ENCODE data around the gene RPL3. TPM values are rescaled to one million over a fixed set of nuclear protein-coding genes. Genes with fewer than 3 reads are reported as not detected.

Gene RPL3
- total RNA-seq, 4 donors from 2014 or later: 2,019 to 2,284 (median 2,183) TPM

DNA sequence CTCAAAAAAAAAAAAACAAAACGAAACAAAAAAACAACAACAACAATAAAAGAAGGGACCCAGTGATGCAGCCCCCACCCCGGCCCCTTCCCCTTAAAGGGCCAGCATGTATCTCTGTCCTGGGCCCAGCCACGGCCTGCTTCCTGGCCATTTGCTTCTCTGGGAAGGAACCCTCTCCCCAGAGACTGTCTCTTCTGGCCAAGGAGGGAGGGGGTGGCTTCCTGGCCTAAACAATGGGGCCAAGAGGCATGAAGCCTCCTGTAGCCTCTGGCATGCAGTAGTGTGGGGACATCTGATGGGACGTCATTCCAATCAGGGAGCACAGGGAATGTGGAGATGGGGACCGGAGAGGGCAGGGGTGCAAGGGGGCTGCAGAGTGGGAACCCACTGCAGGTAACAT, 49.1 kb downstream of the RPL3 start:
- Histone ChIP-seq H3K27me3 (no peaks in the 10 kb centered on the region), H3K27ac (replicated peaks in 1 of 4) (no peak overlapping the region), H3K4me3 (no peak overlapping the region), H3K36me3 (no peaks in the 10 kb centered on the region), H3K9me3 (no peaks in the 10 kb centered on the region), H3K4me1 (peaks cover 0 to 5% (median 2%) of the 10 kb centered on the region in 4 donors)
- WGBS: 60% methylated on average over 5 of the region's 5 CpGs
- no peak for DNase-seq (ENCODE audit: extremely low spot score)
- TF ChIP-seq POLR2AphosphoS5 (IDR thresholded peaks at IDR 0.05) (no peak), EP300 (IDR thresholded peaks at IDR 0.05) (no peak), POLR2A (IDR thresholded peaks at IDR 0.05; ENCODE audit: low read depth) (no peak)
- TF ChIP-seq, protein P1, sequence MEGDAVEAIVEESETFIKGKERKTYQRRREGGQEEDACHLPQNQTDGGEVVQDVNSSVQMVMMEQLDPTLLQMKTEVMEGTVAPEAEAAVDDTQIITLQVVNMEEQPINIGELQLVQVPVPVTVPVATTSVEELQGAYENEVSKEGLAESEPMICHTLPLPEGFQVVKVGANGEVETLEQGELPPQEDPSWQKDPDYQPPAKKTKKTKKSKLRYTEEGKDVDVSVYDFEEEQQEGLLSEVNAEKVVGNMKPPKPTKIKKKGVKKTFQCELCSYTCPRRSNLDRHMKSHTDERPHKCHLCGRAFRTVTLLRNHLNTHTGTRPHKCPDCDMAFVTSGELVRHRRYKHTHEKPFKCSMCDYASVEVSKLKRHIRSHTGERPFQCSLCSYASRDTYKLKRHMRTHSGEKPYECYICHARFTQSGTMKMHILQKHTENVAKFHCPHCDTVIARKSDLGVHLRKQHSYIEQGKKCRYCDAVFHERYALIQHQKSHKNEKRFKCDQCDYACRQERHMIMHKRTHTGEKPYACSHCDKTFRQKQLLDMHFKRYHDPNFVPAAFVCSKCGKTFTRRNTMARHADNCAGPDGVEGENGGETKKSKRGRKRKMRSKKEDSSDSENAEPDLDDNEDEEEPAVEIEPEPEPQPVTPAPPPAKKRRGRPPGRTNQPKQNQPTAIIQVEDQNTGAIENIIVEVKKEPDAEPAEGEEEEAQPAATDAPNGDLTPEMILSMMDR (IDR thresholded peaks at IDR 0.05): no peak
- intact Hi-C loops (cut with DNase I): no loop called here

GRCh38 chr22:39269095-39269790, 50.2 kb downstream of the RPL3 start:
- 72% methylated on average over 10 of the region's 11 CpGs for WGBS
- Histone ChIP-seq H3K27ac (replicated peaks in 1 of 4) (no peak overlapping the region), H3K9me3 (no peaks in the 10 kb centered on the region), H3K27me3 (no peaks in the 10 kb centered on the region), H3K36me3 (no peaks in the 10 kb centered on the region), H3K4me3 (no peak overlapping the region), H3K4me1 (peaks cover 0 to 5% (median 2%) of the 10 kb centered on the region in 4 donors)
- TF ChIP-seq POLR2A (IDR thresholded peaks at IDR 0.05; ENCODE audit: low read depth): no peak
- TF ChIP-seq, protein P1 (IDR thresholded peaks at IDR 0.05): no peak
- DNase-seq (ENCODE audit: extremely low spot score): no peak
- intact Hi-C loops (cut with DNase I): no loop called here

DNA sequence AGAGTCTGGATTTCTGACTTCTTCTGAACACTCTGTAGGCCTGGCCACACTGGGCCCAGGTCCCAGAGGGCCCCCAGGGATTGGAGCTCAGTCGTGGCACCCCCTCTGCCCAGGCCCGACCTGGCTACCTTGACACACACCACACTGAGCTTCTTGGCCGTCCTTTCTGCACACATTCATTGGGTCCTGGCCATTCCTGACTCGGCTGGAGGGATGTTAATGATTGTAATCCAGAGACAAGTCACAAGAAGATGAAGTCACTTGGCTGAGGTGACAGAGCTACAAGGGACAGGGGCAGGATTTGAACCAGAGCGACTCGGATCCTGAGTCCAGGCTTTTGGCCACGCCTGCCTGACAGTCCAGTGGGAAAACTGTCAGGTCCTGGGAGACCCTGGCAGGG, 50.8 kb downstream of the RPL3 start:
- intact Hi-C loops (cut with DNase I): no loop called here
- Histone ChIP-seq H3K4me3 (no peak overlapping the region), H3K9me3 (no peaks in the 10 kb centered on the region), H3K36me3 (no peaks in the 10 kb centered on the region), H3K4me1 (peaks cover 0 to 5% (median 2%) of the 10 kb centered on the region in 4 donors), H3K27ac (replicated peaks in 1 of 4) (no peak overlapping the region), H3K27me3 (no peaks in the 10 kb centered on the region)
- TF ChIP-seq, protein P1 (IDR thresholded peaks at IDR 0.05): no peak
- no peak for TF ChIP-seq EP300 (IDR thresholded peaks at IDR 0.05)
- TF ChIP-seq POLR2A (IDR thresholded peaks at IDR 0.05; ENCODE audit: low read depth): no peak
- TF ChIP-seq POLR2AphosphoS5 (IDR thresholded peaks at IDR 0.05): no peak
- 75% methylated on average over 7 of the region's 7 CpGs for WGBS
- DNase-seq (ENCODE audit: extremely low spot score): no peak

DNA sequence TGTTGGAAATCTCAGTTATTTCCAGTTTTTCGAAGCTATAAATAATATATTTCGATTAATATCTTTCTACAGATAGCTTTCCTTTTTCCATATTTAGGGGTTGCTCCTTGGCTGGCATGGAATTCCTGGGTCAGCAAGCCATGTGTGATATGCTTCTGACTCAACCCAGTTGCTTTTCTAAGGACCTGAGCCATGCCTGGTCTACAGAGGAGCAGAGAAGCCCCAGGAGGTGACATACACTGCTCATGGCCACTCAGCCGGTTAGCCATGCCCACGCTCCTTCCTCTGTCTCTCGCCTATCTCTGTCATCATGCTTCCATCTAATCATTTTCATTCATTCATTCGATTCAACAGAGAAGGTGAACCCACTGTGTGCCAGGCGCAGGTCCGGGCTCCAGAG, 51.4 kb downstream of the RPL3 start:
- TF ChIP-seq POLR2AphosphoS5 (IDR thresholded peaks at IDR 0.05) (no peak), EP300 (IDR thresholded peaks at IDR 0.05) (no peak), POLR2A (IDR thresholded peaks at IDR 0.05; ENCODE audit: low read depth) (no peak)
- TF ChIP-seq, protein P1 (IDR thresholded peaks at IDR 0.05): no peak
- no peaks in the 10 kb centered on the region for H3K36me3 ChIP-seq
- no peaks in the 10 kb centered on the region for H3K27me3 ChIP-seq
- WGBS: 97% methylated on average over 8 of the region's 8 CpGs
- DNase-seq (ENCODE audit: extremely low spot score): no peak
- no peak overlapping the region for H3K4me3 ChIP-seq
- H3K4me1 ChIP-seq: peaks cover 0 to 5% (median 2%) of the 10 kb centered on the region in 4 donors
- no peak overlapping the region for H3K27ac ChIP-seq (replicated peaks in 1 of 4)
- intact Hi-C loops (cut with DNase I): no loop called here
- H3K9me3 ChIP-seq: no peaks in the 10 kb centered on the region

Measured in esophagus muscularis mucosa (tissue), 4 donors.